ENCODE results near the gene RPL11.

- TF ChIP-seq CTCF (IDR thresholded peaks at IDR 0.05; ENCODE audit: poor library complexity, severe bottlenecking) = no peak
- TF ChIP-seq TAF1 (IDR thresholded peaks at IDR 0.05; ENCODE audit: low read depth) = no peak
- TF ChIP-seq, protein P1, sequence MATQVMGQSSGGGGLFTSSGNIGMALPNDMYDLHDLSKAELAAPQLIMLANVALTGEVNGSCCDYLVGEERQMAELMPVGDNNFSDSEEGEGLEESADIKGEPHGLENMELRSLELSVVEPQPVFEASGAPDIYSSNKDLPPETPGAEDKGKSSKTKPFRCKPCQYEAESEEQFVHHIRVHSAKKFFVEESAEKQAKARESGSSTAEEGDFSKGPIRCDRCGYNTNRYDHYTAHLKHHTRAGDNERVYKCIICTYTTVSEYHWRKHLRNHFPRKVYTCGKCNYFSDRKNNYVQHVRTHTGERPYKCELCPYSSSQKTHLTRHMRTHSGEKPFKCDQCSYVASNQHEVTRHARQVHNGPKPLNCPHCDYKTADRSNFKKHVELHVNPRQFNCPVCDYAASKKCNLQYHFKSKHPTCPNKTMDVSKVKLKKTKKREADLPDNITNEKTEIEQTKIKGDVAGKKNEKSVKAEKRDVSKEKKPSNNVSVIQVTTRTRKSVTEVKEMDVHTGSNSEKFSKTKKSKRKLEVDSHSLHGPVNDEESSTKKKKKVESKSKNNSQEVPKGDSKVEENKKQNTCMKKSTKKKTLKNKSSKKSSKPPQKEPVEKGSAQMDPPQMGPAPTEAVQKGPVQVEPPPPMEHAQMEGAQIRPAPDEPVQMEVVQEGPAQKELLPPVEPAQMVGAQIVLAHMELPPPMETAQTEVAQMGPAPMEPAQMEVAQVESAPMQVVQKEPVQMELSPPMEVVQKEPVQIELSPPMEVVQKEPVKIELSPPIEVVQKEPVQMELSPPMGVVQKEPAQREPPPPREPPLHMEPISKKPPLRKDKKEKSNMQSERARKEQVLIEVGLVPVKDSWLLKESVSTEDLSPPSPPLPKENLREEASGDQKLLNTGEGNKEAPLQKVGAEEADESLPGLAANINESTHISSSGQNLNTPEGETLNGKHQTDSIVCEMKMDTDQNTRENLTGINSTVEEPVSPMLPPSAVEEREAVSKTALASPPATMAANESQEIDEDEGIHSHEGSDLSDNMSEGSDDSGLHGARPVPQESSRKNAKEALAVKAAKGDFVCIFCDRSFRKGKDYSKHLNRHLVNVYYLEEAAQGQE (IDR thresholded peaks at IDR 0.05; ENCODE audit: borderline replicate concordance) = no peak
- no peak for TF ChIP-seq EZH2 (IDR thresholded peaks at IDR 0.05; ENCODE audit: borderline replicate concordance, insufficient read depth, low read length, poor library complexity, severe bottlenecking)
- TF ChIP-seq EP300 (conservative IDR thresholded peaks at IDR 0.05; ENCODE audit: poor library complexity, severe bottlenecking) = no peak
- no peak for TF ChIP-seq POLR2AphosphoS5 (IDR thresholded peaks at IDR 0.05)
Observed at GRCh38 chr1:23693599-23693998, 2.0 kb downstream of the RPL11 start.
